Esophagus muscularis mucosa (tissue), 4 donors: ENCODE data around the gene SOBP.

Experiments used
- CTCF ChIP-seq, 3 experiments: fragments of 200-600 bp in 2 of 3; fragments of 450-650 bp in 1 of 3; sonication (generic) in 2 of 3; IDR thresholded peaks; one replicate each; pipeline ENCODE4 v1.5.1; 2017 to 2019; ENCODE audit warnings: antibody characterized with exemption in 3 of 3, mild to moderate bottlenecking in 2 of 3, moderate library complexity in 1 of 3
- EP300 ChIP-seq: sonication (generic); formaldehyde crosslinking; IDR thresholded peaks from one replicate; pipeline ENCODE4 v1.6.1; 2017; ENCODE audit warnings: antibody characterized with exemption
- POLR2A ChIP-seq: fragments of 450-650 bp; IDR thresholded peaks from one replicate; pipeline ENCODE4 v1.6.1; 2017; ENCODE audit warnings: antibody characterized with exemption, moderate library complexity, mild to moderate bottlenecking, low read depth
- POLR2AphosphoS5 ChIP-seq, 2 donors: sonication (generic); formaldehyde crosslinking; IDR thresholded peaks; one replicate each; pipeline ENCODE4 v1.6.1; 2017; ENCODE audit warnings: antibody characterized with exemption in 2 of 2

GRCh38 chr6:107582086-107582485, 92.2 kb downstream of the SOBP start:
- TF ChIP-seq CTCF (IDR thresholded peaks at IDR 0.05) = no peak
- TF ChIP-seq POLR2A = no peak
- no peak for TF ChIP-seq EP300
- no peak for TF ChIP-seq POLR2AphosphoS5 (IDR thresholded peaks at IDR 0.05)
